ENCODE measurements around the gene SLC19A1. TPM values are rescaled to one million over a fixed set of nuclear protein-coding genes. Genes with fewer than 3 reads are reported as not detected.
A peak's percentile ranks its signal among the peaks of the same experiment; 100 is the strongest.
"Not testable (repeated sequence)": the region's sequence is repeated elsewhere in the genome, so short reads cannot be mapped to it uniquely, and the experiment has no call there.

SLC19A1 gene
- polyA plus RNA-seq, 3 donors: 25.0 to 53.0 (median 39.9) TPM

- TF ChIP-seq CTCF (IDR thresholded peaks at IDR 0.05): no peak
- Histone ChIP-seq H3K27me3 (ENCODE audit: control insufficient read depth in 2 of 2, insufficient read depth in 2 of 2, low read length in 2 of 2) (peaks cover 12 to 23% of the 10 kb centered on the region in 2 donors), H3K4me1 (ENCODE audit: control insufficient read depth in 1 of 2, insufficient read depth in 2 of 2, low read length in 2 of 2) (no peaks in the 10 kb centered on the region), H2AFZ (ENCODE audit: insufficient read depth, low read depth, low read length, poor library complexity, severe bottlenecking) (no peak overlapping the region), H4K20me1 (ENCODE audit: insufficient read depth, low read length) (no peaks in the 10 kb centered on the region), H3K4me3 (replicated peaks in 1 of 3; ENCODE audit: low read depth in 2 of 3, low read length in 3 of 3) (no peak overlapping the region), H3K36me3 (replicated peaks in 1 of 2; ENCODE audit: control insufficient read depth in 1 of 2, insufficient read depth in 2 of 2, low read length in 2 of 2) (no peaks in the 10 kb centered on the region), H3K79me2 (ENCODE audit: insufficient read depth, low read length) (no peaks in the 10 kb centered on the region), H3K4me2 (replicated peaks; ENCODE audit: extremely low read depth, low read length, poor library complexity, severe bottlenecking) (no peak overlapping the region), H3K9me3 (replicated peaks in 1 of 2; ENCODE audit: control insufficient read depth in 1 of 2, insufficient read depth in 1 of 2, low read length in 2 of 2) (no peaks in the 10 kb centered on the region), H3K9ac (ENCODE audit: insufficient read depth, low read length, poor library complexity, severe bottlenecking) (no peak overlapping the region), H3K27ac (ENCODE audit: low read depth in 1 of 2, low read length in 2 of 2) (no peak overlapping the region)
- no peak for DNase-seq
- Mint-ChIP-seq H3K27me3 (ENCODE audit: low read depth in 3 of 3) (peaks cover 18 to 50% (median 32%) of the 10 kb centered on the region in 3 donors), H3K27ac (no peak overlapping the region), H3K36me3 (no peaks in the 10 kb centered on the region), H3K4me1 (no peaks in the 10 kb centered on the region), H3K9me3 (peaks cover 0 to 2% (median 0%) of the 10 kb centered on the region in 7 donors), H3K4me3 (peak overlapping the region in 1 of 2 donors; percentile 35)
- intact Hi-C loops (cut with micrococcal nuclease): no loop called here
- 94% methylated on average over 2 of the region's 6 CpGs for WGBS (ENCODE audit: insufficient coverage)
These were observed 20.7 kb upstream of the SLC19A1 start for GRCh38 chr21:45562965-45563364.

DNA sequence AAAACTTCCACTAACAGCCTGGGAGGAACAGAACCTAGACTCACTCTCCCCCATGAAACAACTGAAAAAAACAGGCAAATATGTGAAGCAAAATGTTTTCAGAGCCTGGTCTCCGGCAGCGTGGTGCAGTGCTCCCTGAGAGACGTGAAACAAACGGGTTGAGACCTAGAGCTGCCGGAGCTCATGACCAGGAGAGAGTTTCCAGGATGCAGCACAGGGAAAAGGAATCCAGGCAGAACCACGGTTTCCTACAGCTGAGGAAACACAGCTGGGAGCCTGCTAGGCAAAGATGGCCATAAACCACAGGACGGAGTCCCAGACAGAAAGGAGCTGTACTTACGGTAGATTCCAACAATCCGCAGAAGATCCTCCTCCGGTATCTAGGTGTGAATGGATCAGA is 20.2 kb upstream of the SLC19A1 start:
- no peak for TF ChIP-seq CTCF (IDR thresholded peaks at IDR 0.05)
- Mint-ChIP-seq H3K9me3 (peaks cover 0 to 2% (median 0%) of the 10 kb centered on the region in 7 donors), H3K36me3 (no peaks in the 10 kb centered on the region), H3K27ac (no peak overlapping the region), H3K4me1 (no peaks in the 10 kb centered on the region), H3K4me3 (peak overlapping the region in 1 of 2 donors; percentile 43), H3K27me3 (ENCODE audit: low read depth in 3 of 3) (peaks cover 22 to 50% (median 29%) of the 10 kb centered on the region in 3 donors)
- Histone ChIP-seq H3K27me3 (ENCODE audit: control insufficient read depth in 2 of 2, insufficient read depth in 2 of 2, low read length in 2 of 2) (peaks cover 12 to 23% of the 10 kb centered on the region in 2 donors), H3K4me1 (ENCODE audit: control insufficient read depth in 1 of 2, insufficient read depth in 2 of 2, low read length in 2 of 2) (no peaks in the 10 kb centered on the region), H3K27ac (ENCODE audit: low read depth in 1 of 2, low read length in 2 of 2) (no peak overlapping the region), H3K9ac (ENCODE audit: insufficient read depth, low read length, poor library complexity, severe bottlenecking) (no peak overlapping the region), H3K79me2 (ENCODE audit: insufficient read depth, low read length) (no peaks in the 10 kb centered on the region), H3K4me2 (replicated peaks; ENCODE audit: extremely low read depth, low read length, poor library complexity, severe bottlenecking) (no peak overlapping the region), H4K20me1 (ENCODE audit: insufficient read depth, low read length) (no peaks in the 10 kb centered on the region), H3K4me3 (replicated peaks in 1 of 3; ENCODE audit: low read depth in 2 of 3, low read length in 3 of 3) (no peak overlapping the region), H3K36me3 (replicated peaks in 1 of 2; ENCODE audit: control insufficient read depth in 1 of 2, insufficient read depth in 2 of 2, low read length in 2 of 2) (no peaks in the 10 kb centered on the region), H3K9me3 (replicated peaks in 1 of 2; ENCODE audit: control insufficient read depth in 1 of 2, insufficient read depth in 1 of 2, low read length in 2 of 2) (no peaks in the 10 kb centered on the region), H2AFZ (ENCODE audit: insufficient read depth, low read depth, low read length, poor library complexity, severe bottlenecking) (no peak overlapping the region)
- DNase-seq: no peak
- intact Hi-C loops (cut with micrococcal nuclease): no loop called here
- 57% methylated on average over 10 of the region's 10 CpGs for WGBS (ENCODE audit: insufficient coverage)

DNA sequence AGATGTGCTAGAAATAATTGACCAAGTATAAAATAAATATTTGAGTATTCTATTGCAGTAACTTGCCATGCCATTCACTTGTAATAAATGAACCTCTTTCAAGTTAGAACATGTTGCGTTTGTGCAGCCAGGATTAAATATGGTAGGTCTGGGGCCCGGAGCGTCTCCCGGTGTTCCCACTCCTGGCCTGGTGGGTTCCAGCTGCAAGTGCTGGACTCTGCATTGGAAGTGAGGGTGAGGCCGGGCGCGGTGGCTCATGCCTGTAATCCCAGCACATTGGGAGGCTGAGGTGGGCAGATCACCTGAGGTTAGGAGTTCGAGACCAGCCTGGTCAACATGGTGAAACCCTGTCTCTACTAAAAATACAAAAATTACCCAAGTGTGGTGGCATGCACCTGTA is 19.0 kb upstream of the SLC19A1 start:
- H3K27ac ChIP-seq (ENCODE audit: low read depth in 1 of 2, low read length in 2 of 2); H3K4me3 Mint-ChIP-seq; H3K4me1 Mint-ChIP-seq; intact Hi-C loops (cut with micrococcal nuclease); H2AFZ ChIP-seq (ENCODE audit: insufficient read depth, low read depth, low read length, poor library complexity, severe bottlenecking); DNase-seq; H3K79me2 ChIP-seq (ENCODE audit: insufficient read depth, low read length); H3K9ac ChIP-seq (ENCODE audit: insufficient read depth, low read length, poor library complexity, severe bottlenecking); H3K4me1 ChIP-seq (ENCODE audit: control insufficient read depth in 1 of 2, insufficient read depth in 2 of 2, low read length in 2 of 2); H3K9me3 ChIP-seq (replicated peaks in 1 of 2; ENCODE audit: control insufficient read depth in 1 of 2, insufficient read depth in 1 of 2, low read length in 2 of 2); H4K20me1 ChIP-seq (ENCODE audit: insufficient read depth, low read length); H3K27ac Mint-ChIP-seq; H3K36me3 Mint-ChIP-seq; H3K9me3 Mint-ChIP-seq; H3K36me3 ChIP-seq (replicated peaks in 1 of 2; ENCODE audit: control insufficient read depth in 1 of 2, insufficient read depth in 2 of 2, low read length in 2 of 2); H3K4me3 ChIP-seq (replicated peaks in 1 of 3; ENCODE audit: low read depth in 2 of 3, low read length in 3 of 3); H3K4me2 ChIP-seq (replicated peaks; ENCODE audit: extremely low read depth, low read length, poor library complexity, severe bottlenecking): not testable (repeated sequence)
- peaks cover 8 to 21% of the 10 kb centered on the region in 2 donors for H3K27me3 ChIP-seq (ENCODE audit: control insufficient read depth in 2 of 2, insufficient read depth in 2 of 2, low read length in 2 of 2)
- peaks cover 20 to 50% (median 29%) of the 10 kb centered on the region in 3 donors for H3K27me3 Mint-ChIP-seq (ENCODE audit: low read depth in 3 of 3)
- 100% methylated on average over 2 of the region's 8 CpGs for WGBS (ENCODE audit: insufficient coverage)
